DMS114 treated with DMSO at 0.1 percent for 48 hours (cell line): ENCODE data around the gene FHOD3.
A peak's percentile ranks its signal among the peaks of the same experiment; 100 is the strongest.
"Not testable (repeated sequence)": the region's sequence is repeated elsewhere in the genome, so short reads cannot be mapped to it uniquely, and the experiment has no call there.

Source experiments
- DNase-seq: peaks from one replicate; lab custom pipeline; 2025; ENCODE audit not compliant: unreplicated experiment; lab: John Stamatoyannopoulos, UW

FHOD3 gene

DNA sequence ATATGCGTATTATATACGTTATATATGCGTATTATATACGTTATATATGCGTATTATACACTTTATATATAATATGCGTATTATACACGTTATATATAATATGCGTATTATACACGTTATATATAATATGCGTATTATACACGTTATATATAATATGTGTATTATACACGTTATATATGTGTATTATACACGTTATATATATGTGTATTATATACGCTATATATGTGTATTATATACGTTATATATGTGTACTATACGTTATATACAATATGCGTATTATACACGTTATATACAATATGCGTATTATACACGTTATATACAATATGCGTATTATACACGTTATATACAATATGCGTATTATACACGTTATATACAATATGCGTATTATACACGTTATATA is 465.5 kb downstream of the FHOD3 start:
- not testable (repeated sequence) for DNase-seq

DNA sequence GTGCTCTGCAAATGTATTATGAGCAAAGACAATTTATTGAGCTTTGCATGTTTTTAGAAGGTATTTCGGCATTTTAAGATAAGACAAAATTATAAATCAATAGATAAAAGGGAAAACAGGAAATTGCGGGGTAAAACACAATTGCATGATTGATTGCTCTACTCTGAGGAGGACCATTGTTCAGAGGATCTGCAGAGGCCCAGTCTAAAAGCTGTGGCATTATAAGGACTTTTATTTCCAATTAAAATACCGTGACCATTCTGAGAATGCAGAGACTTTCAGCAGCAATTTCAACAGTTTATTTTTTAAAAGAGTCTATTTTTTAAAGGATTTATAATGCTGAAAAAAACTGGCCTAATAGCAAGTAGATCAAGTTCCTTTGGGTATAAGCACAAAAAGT is 469.3 kb downstream of the FHOD3 start:
- no peak for DNase-seq

GRCh38 chr18:36769172-36769571 is 471.7 kb downstream of the FHOD3 start:
- no peak for DNase-seq

- DNase-seq = no peak
Measured at GRCh38 chr18:36769611-36770314, 472.2 kb downstream of the FHOD3 start.

DNA sequence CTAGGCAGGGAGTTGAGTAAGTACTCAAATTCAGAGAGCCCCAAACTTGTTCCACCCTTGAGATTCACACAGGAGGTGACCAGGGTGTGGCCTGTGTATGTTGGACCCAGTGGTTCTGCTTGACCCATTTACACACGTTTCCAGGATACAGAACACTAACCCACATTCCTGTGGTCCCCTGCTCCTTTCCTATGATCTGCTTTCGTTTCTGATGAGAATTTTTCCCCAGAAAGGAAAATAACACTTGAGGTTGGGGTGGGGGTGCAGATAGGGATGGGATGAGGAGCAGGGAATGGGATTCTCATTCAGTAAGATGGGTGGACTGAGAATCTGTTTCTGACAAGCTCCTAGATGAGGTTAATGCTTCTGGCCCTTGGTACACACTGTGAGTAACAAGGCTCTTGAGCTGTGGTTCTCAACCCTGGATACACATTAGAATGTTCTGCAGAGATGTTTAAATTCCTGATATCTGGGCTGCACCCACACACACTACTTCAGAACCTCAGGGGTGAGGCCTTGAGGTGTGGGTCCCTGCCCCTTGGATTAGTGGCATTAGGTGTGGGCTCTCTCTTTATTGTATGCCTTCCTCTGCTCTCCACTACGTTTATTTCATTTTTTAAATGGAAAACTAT is 472.9 kb downstream of the FHOD3 start:
- no peak for DNase-seq

DNA sequence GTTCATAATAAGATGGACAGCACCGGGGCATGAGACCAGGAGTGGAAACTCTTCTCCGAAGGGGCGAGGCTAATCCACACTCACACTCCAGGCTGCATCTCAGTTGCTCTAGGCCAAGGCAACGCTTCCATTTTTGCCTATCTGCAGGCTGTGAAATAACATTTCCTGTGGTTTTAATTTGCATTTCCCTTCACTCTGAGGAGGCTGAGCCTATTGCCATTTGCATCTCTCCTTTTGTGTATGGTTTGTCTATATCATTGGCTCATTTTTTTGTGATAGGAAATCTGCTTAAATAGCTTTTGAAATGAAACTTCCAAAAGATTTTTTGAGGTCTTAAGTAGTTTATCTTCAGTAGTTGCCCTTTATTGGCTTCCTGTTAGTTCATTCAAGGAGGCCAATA is 473.7 kb downstream of the FHOD3 start:
- DNase-seq = no peak

DNA sequence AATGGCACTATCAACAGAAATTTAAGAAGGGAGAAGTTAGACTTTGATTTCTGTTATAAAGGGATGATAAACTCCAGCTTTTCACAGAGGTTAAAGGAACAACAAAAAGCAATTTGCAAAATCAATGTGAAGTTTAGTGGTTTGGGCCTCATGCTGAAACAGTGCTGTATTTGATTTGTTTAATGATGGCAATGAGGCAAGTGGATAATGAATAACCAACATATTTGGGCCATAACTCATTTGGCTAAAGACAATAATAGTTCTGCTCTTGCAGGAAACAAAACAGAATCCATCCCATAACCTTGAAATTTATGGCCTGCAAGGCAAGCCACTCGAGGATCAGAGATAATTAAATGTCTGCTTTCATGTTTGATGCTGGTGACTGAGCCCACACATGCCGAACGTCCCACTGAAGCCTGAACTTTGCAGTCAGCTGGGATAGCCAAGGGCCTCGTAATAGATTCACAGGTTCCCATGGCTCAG is 474.8 kb downstream of the FHOD3 start:
- no peak for DNase-seq

- DNase-seq = no peak
Measured at GRCh38 chr18:36775396-36775795, 477.9 kb downstream of the FHOD3 start.

GRCh38 chr18:36776650-36777049 is 479.1 kb downstream of the FHOD3 start:
- no peak for DNase-seq

DNA sequence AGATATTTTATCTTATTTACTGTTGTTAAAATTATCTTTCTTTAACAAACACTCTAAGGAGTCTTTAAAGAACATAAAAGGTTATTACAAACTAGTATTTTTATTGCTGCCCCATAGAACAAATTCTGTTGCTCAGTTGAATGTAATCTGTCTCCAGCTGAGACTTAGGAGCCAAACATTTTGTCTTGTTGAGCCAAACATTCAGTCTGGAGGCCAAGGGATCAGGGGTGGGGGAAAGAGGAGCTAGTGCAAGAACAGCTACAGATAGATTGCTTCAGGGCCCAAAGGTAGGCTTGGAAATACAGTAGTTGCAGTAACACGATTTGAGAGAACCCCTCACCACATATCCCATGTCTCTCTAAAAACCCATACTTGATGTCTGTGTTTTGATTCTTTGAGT is 480.1 kb downstream of the FHOD3 start:
- no peak for DNase-seq

- DNase-seq = no peak
Measured at GRCh38 chr18:36780748-36781147, 483.2 kb downstream of the FHOD3 start.

GRCh38 chr18:36782710-36783109 is 485.2 kb downstream of the FHOD3 start:
- no peak for DNase-seq

DNA sequence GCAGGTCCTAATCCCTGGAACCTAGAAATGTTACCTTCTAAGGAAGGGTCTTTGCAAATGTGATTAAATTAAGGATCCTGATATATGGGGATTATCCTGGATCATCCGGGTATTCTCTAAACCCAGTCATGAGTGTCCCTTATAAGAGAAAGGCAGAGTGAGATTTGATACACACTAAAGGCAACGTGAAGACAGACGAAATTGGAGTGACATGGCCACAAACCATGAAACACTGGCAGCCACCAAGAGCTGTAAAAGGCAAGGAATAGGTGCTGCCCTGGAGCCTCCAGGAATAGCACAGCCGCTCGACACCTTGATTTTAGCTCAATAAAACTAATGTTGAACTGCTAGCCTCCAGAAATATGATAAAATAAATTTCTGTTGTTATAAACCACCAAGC is 486.3 kb downstream of the FHOD3 start:
- no peak for DNase-seq

DNA sequence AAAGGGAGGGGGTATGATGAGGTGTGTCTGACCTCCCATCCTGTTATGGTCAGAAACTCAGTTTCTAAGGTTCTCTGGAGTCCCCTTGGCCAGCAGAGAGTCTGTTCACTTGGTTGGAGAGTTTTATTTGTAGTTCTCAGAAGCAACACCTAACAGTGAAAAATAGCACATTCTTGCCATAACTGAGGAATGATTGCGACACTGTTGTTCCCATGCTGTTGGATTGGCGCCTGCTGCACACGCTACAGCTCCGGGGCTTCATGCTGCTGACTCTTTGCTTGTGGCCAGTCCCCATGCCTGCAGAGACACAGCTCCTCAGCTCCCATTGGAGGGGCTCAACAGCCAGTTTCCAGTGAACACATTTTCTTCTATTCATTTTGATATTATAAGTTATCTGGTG is 489.2 kb downstream of the FHOD3 start:
- DNase-seq = no peak

- no peak for DNase-seq
Measured at GRCh38 chr18:36792634-36793283, 495.2 kb downstream of the FHOD3 start.

DNA sequence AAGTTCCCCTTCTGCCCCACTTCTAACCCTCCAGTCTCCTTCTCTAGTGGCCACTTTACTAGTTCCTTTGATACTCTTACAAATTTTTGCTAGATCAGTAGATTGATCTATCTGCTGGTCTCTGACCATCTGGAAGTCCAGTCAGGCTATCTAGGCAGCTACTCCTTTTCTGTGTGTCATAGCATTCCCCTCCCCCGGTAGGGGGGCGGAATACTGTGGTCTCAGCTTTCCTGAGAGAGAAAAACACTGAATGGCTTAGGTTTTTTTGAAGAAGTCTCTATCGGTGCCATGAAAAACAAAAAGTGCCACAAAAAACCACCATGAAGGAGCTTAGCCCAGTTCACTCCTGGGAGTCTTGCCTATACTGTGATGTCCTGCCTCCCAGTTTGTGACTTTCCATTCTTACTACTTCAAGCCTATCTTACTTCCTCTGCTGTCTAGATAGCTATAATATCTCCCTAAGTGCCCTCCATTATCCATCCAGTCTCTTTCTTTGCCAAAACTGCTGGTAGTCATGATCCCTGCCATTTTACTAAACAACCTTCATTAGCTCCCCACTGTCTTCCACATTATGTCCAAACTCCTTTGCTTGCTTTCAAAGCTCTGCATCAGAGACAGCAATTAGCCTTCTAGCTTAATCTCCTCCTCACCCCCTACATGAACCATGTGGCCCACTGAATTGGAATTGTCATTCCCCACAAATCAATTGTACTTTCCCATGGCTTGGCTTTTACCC is 501.4 kb downstream of the FHOD3 start:
- DNase-seq = no peak

DNA sequence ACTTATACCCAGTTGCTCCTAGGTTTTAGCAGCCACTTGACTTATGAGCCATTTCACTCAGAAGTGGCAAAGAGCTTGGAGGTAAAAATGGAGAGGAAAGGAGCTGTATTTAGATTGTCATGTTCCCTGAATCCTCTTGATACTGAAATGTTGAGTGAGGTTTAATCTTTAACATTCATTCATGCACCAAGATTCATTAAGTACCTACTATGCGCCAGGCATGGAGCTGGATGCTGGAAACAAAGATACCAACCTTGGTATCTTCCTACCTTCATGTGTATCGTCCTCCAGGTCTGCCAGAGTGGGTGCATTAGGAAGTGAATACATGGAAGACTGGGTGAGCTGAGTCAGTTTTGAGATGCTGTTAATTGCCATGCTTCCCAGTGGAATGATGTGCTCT is 507.6 kb downstream of the FHOD3 start:
- no peak for DNase-seq

GRCh38 chr18:36808681-36809080 is 511.2 kb downstream of the FHOD3 start:
- no peak for DNase-seq

DNA sequence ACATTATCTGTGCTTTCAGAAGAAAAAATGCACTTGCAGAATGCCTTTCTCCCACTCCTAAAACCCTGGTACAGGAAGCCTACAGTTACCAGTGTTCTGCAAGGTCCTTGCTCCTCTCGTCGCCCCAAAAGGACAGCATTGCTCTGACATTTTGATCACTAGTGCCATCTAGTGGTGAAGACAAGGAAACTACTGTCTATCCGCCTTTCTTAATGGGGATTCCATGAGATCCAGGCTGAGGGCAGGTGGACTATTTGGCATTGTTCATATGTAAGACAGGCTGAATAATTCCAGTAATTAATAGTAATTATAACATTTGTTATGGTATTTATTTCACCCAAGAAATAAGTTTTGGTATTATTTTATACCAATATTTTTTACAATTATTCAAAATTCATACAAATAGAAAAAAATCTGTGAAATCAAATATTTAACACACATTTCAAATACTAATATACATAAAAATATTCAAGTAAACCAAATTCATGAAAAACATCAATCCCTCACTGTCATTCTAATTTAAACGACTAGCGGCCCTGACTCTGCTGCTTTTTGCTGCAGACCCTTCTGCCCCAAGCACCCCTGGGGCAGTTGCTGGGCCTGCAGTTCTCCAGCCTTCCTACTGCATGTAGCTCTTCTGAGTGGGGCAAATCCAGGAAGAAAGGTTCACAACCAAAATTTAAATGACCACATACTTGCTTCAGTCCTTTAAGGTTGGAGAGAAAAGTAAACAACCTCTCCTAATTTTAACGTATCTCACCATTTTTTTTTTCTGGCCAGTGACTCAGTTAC is 512.3 kb downstream of the FHOD3 start:
- peak; percentile 73 for DNase-seq

- DNase-seq = no peak
Measured at GRCh38 chr18:36811430-36811829, 513.9 kb downstream of the FHOD3 start.

GRCh38 chr18:36811955-36812354 is 514.4 kb downstream of the FHOD3 start:
- no peak for DNase-seq
